ENCODE measurements around the gene SLC39A10.

- TF ChIP-seq BRCA1 (IDR thresholded peaks at IDR 0.05) (no peak), BRCA1 (CRISPR knock-in tag; IDR thresholded peaks at IDR 0.05) (no peak), CTCF (IDR thresholded peaks at IDR 0.05 in 2 of 3, conservative IDR thresholded peaks at IDR 0.05 in 1 of 3; ENCODE audit: insufficient read depth in 2 of 3, low read depth in 1 of 3, low read length in 3 of 3) (no peak), POLR2A (conservative IDR thresholded peaks at IDR 0.05) (no peak), ZNF140 (CRISPR knock-in tag; IDR thresholded peaks at IDR 0.05) (no peak), CBFB (CRISPR knock-in tag; IDR thresholded peaks at IDR 0.05) (no peak), EGR1 (conservative IDR thresholded peaks at IDR 0.05) (no peak), MAX (CRISPR knock-in tag; IDR thresholded peaks at IDR 0.05) (no peak), MCM3 (IDR thresholded peaks at IDR 0.05) (no peak)
Observed at GRCh38 chr2:195722075-195722474, 65.0 kb downstream of the SLC39A10 start.

All from K562 (cell line).